ENCODE data around the gene NXN. TPM values are rescaled to one million over a fixed set of nuclear protein-coding genes. Genes with fewer than 3 reads are reported as not detected.

Gene NXN
- total RNA-seq, 1 experiment from 2014 or later: 6.0 TPM

- H3K27ac ChIP-seq (ENCODE audit: low read depth, low read length, poor library complexity, severe bottlenecking): no peak overlapping the region
- DNase-seq (ENCODE audit: low spot score): peak; percentile 43
- no TSS peak for BruUV-seq (replicated peaks)
- peak overlapping the region; percentile 34 for H3K4me3 ChIP-seq (ENCODE audit: low read depth, low read length, poor library complexity, severe bottlenecking)
- intact Hi-C loops (cut with micrococcal nuclease; ENCODE audit: unreplicated experiment): no loop called here
- H3K9me3 ChIP-seq (ENCODE audit: low read depth, low read length, poor library complexity, severe bottlenecking): no peaks in the 10 kb centered on the region
- peaks cover 29% of the 10 kb centered on the region for H3K27me3 ChIP-seq (replicated peaks; ENCODE audit: insufficient read depth, low read depth, low read length, poor library complexity)
- peaks cover 19% of the 10 kb centered on the region for H3K4me1 ChIP-seq (ENCODE audit: insufficient read depth, low read length, poor library complexity, severe bottlenecking)
- no peaks in the 10 kb centered on the region for H3K36me3 ChIP-seq (ENCODE audit: insufficient read depth, low read length, poor library complexity, severe bottlenecking)
- TF ChIP-seq EZH2 (IDR thresholded peaks at IDR 0.05; ENCODE audit: borderline replicate concordance, low read depth, low read length, poor library complexity, severe bottlenecking): no peak
- no peak for TF ChIP-seq CTCF (conservative IDR thresholded peaks at IDR 0.05; ENCODE audit: low read depth, low read length)
- ChIA-PET CTCF (interaction anchor here (0.6 to 1.4 kb wide), 2 partner anchors 109 to 134 kb away, joined by 5 to 6 read pairs; no protein-coding TSS in a partner anchor), POLR2A (ENCODE audit: low non-redundant PET) (interaction anchor here (0.7 kb wide), 1 partner anchor 404 kb away, joined by 3 read pairs; no protein-coding TSS in a partner anchor)
Observed at GRCh38 chr17:846901-847843, 132.4 kb downstream of the NXN start.

- TF ChIP-seq EZH2 (IDR thresholded peaks at IDR 0.05; ENCODE audit: borderline replicate concordance, low read depth, low read length, poor library complexity, severe bottlenecking) (no peak), CTCF (conservative IDR thresholded peaks at IDR 0.05; ENCODE audit: low read depth, low read length) (no peak)
- POLR2A ChIA-PET (ENCODE audit: low non-redundant PET): no interaction called here
- peaks cover under 1% of the 10 kb centered on the region for H3K27me3 ChIP-seq (replicated peaks; ENCODE audit: insufficient read depth, low read depth, low read length, poor library complexity)
- H3K27ac ChIP-seq (ENCODE audit: low read depth, low read length, poor library complexity, severe bottlenecking): no peak overlapping the region
- peaks cover 2% of the 10 kb centered on the region for H3K4me1 ChIP-seq (ENCODE audit: insufficient read depth, low read length, poor library complexity, severe bottlenecking)
- H3K9me3 ChIP-seq (ENCODE audit: low read depth, low read length, poor library complexity, severe bottlenecking): no peaks in the 10 kb centered on the region
- CTCF ChIA-PET: no interaction called here
- BruUV-seq (replicated peaks): no TSS peak
- intact Hi-C loops (cut with micrococcal nuclease; ENCODE audit: unreplicated experiment): no loop called here
- DNase-seq (ENCODE audit: low spot score): peak; percentile 30
- no peaks in the 10 kb centered on the region for H3K36me3 ChIP-seq (ENCODE audit: insufficient read depth, low read length, poor library complexity, severe bottlenecking)
- H3K4me3 ChIP-seq (ENCODE audit: low read depth, low read length, poor library complexity, severe bottlenecking): no peak overlapping the region
Observed at GRCh38 chr17:841313-841712, 138.3 kb downstream of the NXN start.

- DNase-seq (ENCODE audit: low spot score): no peak
- TF ChIP-seq CTCF (conservative IDR thresholded peaks at IDR 0.05; ENCODE audit: low read depth, low read length): no peak
- no peak for TF ChIP-seq EZH2 (IDR thresholded peaks at IDR 0.05; ENCODE audit: borderline replicate concordance, low read depth, low read length, poor library complexity, severe bottlenecking)
- Histone ChIP-seq H3K27me3 (replicated peaks; ENCODE audit: insufficient read depth, low read depth, low read length, poor library complexity) (no peaks in the 10 kb centered on the region), H3K4me3 (ENCODE audit: low read depth, low read length, poor library complexity, severe bottlenecking) (no peak overlapping the region), H3K9me3 (ENCODE audit: low read depth, low read length, poor library complexity, severe bottlenecking) (no peaks in the 10 kb centered on the region), H3K4me1 (ENCODE audit: insufficient read depth, low read length, poor library complexity, severe bottlenecking) (no peaks in the 10 kb centered on the region), H3K27ac (ENCODE audit: low read depth, low read length, poor library complexity, severe bottlenecking) (no peak overlapping the region), H3K36me3 (ENCODE audit: insufficient read depth, low read length, poor library complexity, severe bottlenecking) (no peaks in the 10 kb centered on the region)
- intact Hi-C loops (cut with micrococcal nuclease; ENCODE audit: unreplicated experiment): no loop called here
- BruUV-seq (replicated peaks): no TSS peak
- POLR2A ChIA-PET (ENCODE audit: low non-redundant PET): no interaction called here
- CTCF ChIA-PET: no interaction called here
Observed at GRCh38 chr17:838486-838885, 141.1 kb downstream of the NXN start.

Measured in A673 (cell line).